ENCODE data around the gene CCL5.

Gene CCL5

GRCh38 chr17:35915153-35915964 is 35.2 kb upstream of the CCL5 start:
- DNase-seq (ENCODE audit: low read depth, low spot score): no peak
- no peaks in the 10 kb centered on the region for H3K27me3 ChIP-seq (ENCODE audit: insufficient read depth, insufficient read length)
- H3K36me3 ChIP-seq (ENCODE audit: insufficient read depth, insufficient read length, low read length): no peaks in the 10 kb centered on the region
- H3K9ac ChIP-seq (ENCODE audit: insufficient read length, low read depth): no peak overlapping the region
- H3K4me1 ChIP-seq (ENCODE audit: insufficient read depth, insufficient read length): no peaks in the 10 kb centered on the region
- H3K4me3 ChIP-seq (ENCODE audit: insufficient read length, low read depth): no peak overlapping the region
- H3K9me3 ChIP-seq (ENCODE audit: insufficient read depth, low read length): 0 out of 2 replicates have a peak, but pooled peaks cover 6% of the 10 kb centered on the region
- no peak for TF ChIP-seq ZNF274 (IDR thresholded peaks at IDR 0.05; ENCODE audit: low read depth, low read length)
- TF ChIP-seq SUZ12 (IDR thresholded peaks at IDR 0.05; ENCODE audit: extremely low read depth, insufficient read depth, insufficient read length): no peak
- TF ChIP-seq YY1 (IDR thresholded peaks at IDR 0.05; ENCODE audit: insufficient read depth, insufficient read length): no peak

DNA sequence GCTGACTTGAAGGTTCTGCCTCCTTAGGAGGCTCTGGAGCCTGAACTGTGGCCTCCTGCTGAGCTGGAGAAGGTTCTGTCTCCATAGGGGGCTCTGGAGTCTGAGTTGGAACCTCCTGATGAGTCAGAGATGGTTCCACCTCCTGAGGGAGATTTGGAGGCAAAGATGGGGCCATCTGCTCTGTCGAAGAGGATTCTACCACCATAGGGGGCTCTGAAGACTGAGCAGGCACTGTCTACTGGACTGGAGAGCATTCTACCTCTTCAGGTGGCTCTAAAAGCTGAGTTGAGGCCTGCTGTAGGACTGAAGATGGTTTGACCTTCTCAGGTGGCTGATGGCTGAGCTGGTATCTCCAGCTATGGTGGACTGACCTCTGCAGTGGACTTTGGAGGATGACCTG is 34.2 kb upstream of the CCL5 start:
- TF ChIP-seq ZNF274 (IDR thresholded peaks at IDR 0.05; ENCODE audit: low read depth, low read length): no peak
- TF ChIP-seq SUZ12 (IDR thresholded peaks at IDR 0.05; ENCODE audit: extremely low read depth, insufficient read depth, insufficient read length): no peak
- no peak for TF ChIP-seq YY1 (IDR thresholded peaks at IDR 0.05; ENCODE audit: insufficient read depth, insufficient read length)
- Histone ChIP-seq H3K4me1 (ENCODE audit: insufficient read depth, insufficient read length) (no peaks in the 10 kb centered on the region), H3K9me3 (ENCODE audit: insufficient read depth, low read length) (0 out of 2 replicates have a peak, but pooled peaks cover 6% of the 10 kb centered on the region)

DNA sequence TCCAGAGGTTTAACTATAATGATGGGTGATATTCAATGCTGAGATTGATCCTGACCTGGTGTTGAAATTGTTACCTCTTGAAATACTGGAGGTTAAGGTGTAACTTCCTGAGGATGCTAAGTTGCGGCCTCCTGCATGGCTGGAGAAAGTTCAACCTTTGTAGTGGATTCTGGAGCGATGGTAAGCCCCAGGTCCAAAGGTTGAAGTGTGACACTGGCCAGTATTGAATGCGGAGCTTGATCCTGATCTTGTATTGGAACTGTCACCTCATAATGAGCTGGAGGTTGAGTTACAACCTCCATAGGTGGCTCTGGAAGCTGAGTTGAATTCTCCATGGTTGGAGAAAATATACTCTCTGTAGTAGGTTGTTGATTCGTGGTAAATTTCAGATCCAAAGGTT is 33.4 kb upstream of the CCL5 start:
- Histone ChIP-seq H3K9me3 (ENCODE audit: insufficient read depth, low read length) (0 out of 2 replicates have a peak, but pooled peaks cover 6% of the 10 kb centered on the region), H3K36me3 (ENCODE audit: insufficient read depth, insufficient read length, low read length) (no peaks in the 10 kb centered on the region), H3K27me3 (ENCODE audit: insufficient read depth, insufficient read length) (no peaks in the 10 kb centered on the region), H3K4me1 (ENCODE audit: insufficient read depth, insufficient read length) (no peaks in the 10 kb centered on the region), H3K9ac (ENCODE audit: insufficient read length, low read depth) (no peak overlapping the region), H3K4me3 (ENCODE audit: insufficient read length, low read depth) (no peak overlapping the region)
- no peak for TF ChIP-seq ZNF274 (IDR thresholded peaks at IDR 0.05; ENCODE audit: low read depth, low read length)
- DNase-seq (ENCODE audit: low read depth, low spot score): no peak

More for the DNA sequence above, 34.2 kb upstream of the CCL5 start:
- Histone ChIP-seq H3K9ac (ENCODE audit: insufficient read length, low read depth) (no peak overlapping the region), H3K27me3 (ENCODE audit: insufficient read depth, insufficient read length) (no peaks in the 10 kb centered on the region), H3K36me3 (ENCODE audit: insufficient read depth, insufficient read length, low read length) (no peaks in the 10 kb centered on the region), H3K4me3 (ENCODE audit: insufficient read length, low read depth) (no peak overlapping the region)
- DNase-seq (ENCODE audit: low read depth, low spot score): no peak

GRCh38 chr17:35912942-35913341 is 32.8 kb upstream of the CCL5 start:
- H3K4me1 ChIP-seq (ENCODE audit: insufficient read depth, insufficient read length): no peaks in the 10 kb centered on the region
- H3K9me3 ChIP-seq (ENCODE audit: insufficient read depth, low read length): 0 out of 2 replicates have a peak, but pooled peaks cover 6% of the 10 kb centered on the region
- no peak overlapping the region for H3K9ac ChIP-seq (ENCODE audit: insufficient read length, low read depth)
- no peak for TF ChIP-seq ZNF274 (IDR thresholded peaks at IDR 0.05; ENCODE audit: low read depth, low read length)
- TF ChIP-seq YY1 (IDR thresholded peaks at IDR 0.05; ENCODE audit: insufficient read depth, insufficient read length): no peak
- no peak for TF ChIP-seq SUZ12 (IDR thresholded peaks at IDR 0.05; ENCODE audit: extremely low read depth, insufficient read depth, insufficient read length)
- H3K36me3 ChIP-seq (ENCODE audit: insufficient read depth, insufficient read length, low read length): no peaks in the 10 kb centered on the region
- no peak overlapping the region for H3K4me3 ChIP-seq (ENCODE audit: insufficient read length, low read depth)
- no peaks in the 10 kb centered on the region for H3K27me3 ChIP-seq (ENCODE audit: insufficient read depth, insufficient read length)
- no peak for DNase-seq (ENCODE audit: low read depth, low spot score)

DNA sequence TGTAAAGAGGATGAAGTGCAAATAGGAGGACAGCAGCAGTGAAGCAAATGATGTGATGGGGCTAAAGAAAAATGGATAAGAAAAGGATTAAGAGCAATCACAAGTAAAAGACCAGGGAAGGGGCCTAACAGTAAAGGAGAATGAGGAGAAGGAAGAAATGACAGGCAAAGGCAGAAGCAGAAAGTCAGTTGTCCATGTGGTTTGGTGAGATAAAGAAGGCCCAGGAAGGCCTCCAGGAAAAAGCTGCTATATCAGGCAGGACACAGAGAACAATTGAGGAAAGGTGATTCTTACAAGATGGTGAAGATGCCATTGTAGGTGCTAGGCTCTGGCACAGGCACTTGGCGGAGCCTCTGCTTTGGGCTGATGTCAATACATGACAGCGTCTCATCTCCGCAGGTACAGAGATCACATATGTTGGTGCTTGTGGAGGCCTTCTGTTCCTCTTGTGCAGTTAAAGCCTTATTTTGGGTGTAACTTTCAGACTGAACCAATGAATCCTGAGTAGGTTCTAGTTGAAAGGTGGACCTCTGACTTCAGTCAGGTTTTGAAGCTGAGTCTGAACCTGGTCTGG is 32.3 kb upstream of the CCL5 start:
- Histone ChIP-seq H3K9ac (ENCODE audit: insufficient read length, low read depth) (no peak overlapping the region), H3K27me3 (ENCODE audit: insufficient read depth, insufficient read length) (no peaks in the 10 kb centered on the region), H3K36me3 (ENCODE audit: insufficient read depth, insufficient read length, low read length) (no peaks in the 10 kb centered on the region), H3K4me3 (ENCODE audit: insufficient read length, low read depth) (no peak overlapping the region), H3K9me3 (ENCODE audit: insufficient read depth, low read length) (0 out of 2 replicates have a peak, but pooled peaks cover 6% of the 10 kb centered on the region), H3K4me1 (ENCODE audit: insufficient read depth, insufficient read length) (no peaks in the 10 kb centered on the region)
- no peak for TF ChIP-seq ZNF274 (IDR thresholded peaks at IDR 0.05; ENCODE audit: low read depth, low read length)
- TF ChIP-seq YY1 (IDR thresholded peaks at IDR 0.05; ENCODE audit: insufficient read depth, insufficient read length): no peak
- TF ChIP-seq SUZ12 (IDR thresholded peaks at IDR 0.05; ENCODE audit: extremely low read depth, insufficient read depth, insufficient read length): no peak
- no peak for DNase-seq (ENCODE audit: low read depth, low spot score)

DNA sequence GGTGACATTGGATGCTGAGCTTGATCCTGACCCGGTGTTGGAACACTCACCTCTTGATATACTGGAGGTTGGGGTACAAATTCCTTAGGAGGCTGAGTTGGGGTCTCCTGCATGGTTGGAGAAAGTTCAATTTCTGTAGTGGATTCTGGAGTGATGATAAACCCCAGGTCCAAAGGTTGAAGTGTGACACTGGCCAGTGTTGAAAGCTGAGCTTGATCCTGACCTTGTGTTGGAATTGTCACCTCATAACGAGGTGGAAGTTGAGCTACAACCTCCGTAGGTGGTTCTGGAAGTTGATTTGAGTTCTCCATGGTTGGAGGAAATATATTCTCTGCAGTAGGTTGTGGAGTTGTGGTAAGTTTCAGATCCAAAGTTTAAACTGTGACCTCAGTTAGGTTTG is 29.2 kb upstream of the CCL5 start:
- no peak overlapping the region for H3K9ac ChIP-seq (ENCODE audit: insufficient read length, low read depth)
- 0 out of 2 replicates have a peak, but pooled peaks cover 6% of the 10 kb centered on the region for H3K9me3 ChIP-seq (ENCODE audit: insufficient read depth, low read length)
- no peak for DNase-seq (ENCODE audit: low read depth, low spot score)
- H3K27me3 ChIP-seq (ENCODE audit: insufficient read depth, insufficient read length): no peaks in the 10 kb centered on the region
- no peak for TF ChIP-seq ZNF274 (IDR thresholded peaks at IDR 0.05; ENCODE audit: low read depth, low read length)
- no peak for TF ChIP-seq SUZ12 (IDR thresholded peaks at IDR 0.05; ENCODE audit: extremely low read depth, insufficient read depth, insufficient read length)
- TF ChIP-seq YY1 (IDR thresholded peaks at IDR 0.05; ENCODE audit: insufficient read depth, insufficient read length): no peak
- H3K36me3 ChIP-seq (ENCODE audit: insufficient read depth, insufficient read length, low read length): no peaks in the 10 kb centered on the region
- H3K4me1 ChIP-seq (ENCODE audit: insufficient read depth, insufficient read length): no peaks in the 10 kb centered on the region
- H3K4me3 ChIP-seq (ENCODE audit: insufficient read length, low read depth): no peak overlapping the region

GRCh38 chr17:35907691-35908090 is 27.5 kb upstream of the CCL5 start:
- no peaks in the 10 kb centered on the region for H3K9me3 ChIP-seq (ENCODE audit: insufficient read depth, low read length)
- no peak for TF ChIP-seq ZNF274 (IDR thresholded peaks at IDR 0.05; ENCODE audit: low read depth, low read length)
- TF ChIP-seq YY1 (IDR thresholded peaks at IDR 0.05; ENCODE audit: insufficient read depth, insufficient read length): no peak
- TF ChIP-seq SUZ12 (IDR thresholded peaks at IDR 0.05; ENCODE audit: extremely low read depth, insufficient read depth, insufficient read length): no peak

More at GRCh38 chr17:35907691-35908090, 27.5 kb upstream of the CCL5 start:
- Histone ChIP-seq H3K4me3 (ENCODE audit: insufficient read length, low read depth) (no peak overlapping the region), H3K4me1 (ENCODE audit: insufficient read depth, insufficient read length) (no peaks in the 10 kb centered on the region), H3K36me3 (ENCODE audit: insufficient read depth, insufficient read length, low read length) (no peaks in the 10 kb centered on the region), H3K9ac (ENCODE audit: insufficient read length, low read depth) (no peak overlapping the region), H3K27me3 (ENCODE audit: insufficient read depth, insufficient read length) (no peaks in the 10 kb centered on the region)
- no peak for DNase-seq (ENCODE audit: low read depth, low spot score)

Data from NT2/D1 (cell line).